GM12874 (cell line): ENCODE results near the gene AGMO.

Source experiments
- TF ChIP-seq, protein P1 (sequence below): IDR thresholded peaks from 2 replicates; pipeline ENCODE4 v1.5.1; 2011; ENCODE audit warnings: low read depth, mild to moderate bottlenecking, control low read depth, low read length, moderate library complexity; ENCODE audit not compliant: insufficient read depth

AGMO gene

DNA sequence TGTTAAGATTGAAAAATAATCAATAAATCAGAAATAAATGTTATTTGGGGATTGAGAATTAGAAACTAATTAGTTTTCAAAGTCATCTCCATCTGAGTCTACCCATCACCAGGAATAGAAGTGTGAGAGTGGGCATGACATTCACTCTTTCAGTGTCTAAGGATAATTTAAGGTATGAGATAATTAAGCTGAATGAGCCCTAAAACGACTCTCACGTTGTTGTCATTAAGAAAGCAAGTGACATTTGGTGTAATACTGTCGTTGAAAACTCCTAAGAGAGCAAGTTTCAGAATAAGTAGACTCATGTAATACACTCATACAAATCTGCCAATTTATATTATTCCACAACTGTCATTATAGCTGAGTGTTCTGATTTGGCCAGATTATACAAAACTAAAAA, 7.1 kb downstream of the AGMO start:
- TF ChIP-seq, protein P1, sequence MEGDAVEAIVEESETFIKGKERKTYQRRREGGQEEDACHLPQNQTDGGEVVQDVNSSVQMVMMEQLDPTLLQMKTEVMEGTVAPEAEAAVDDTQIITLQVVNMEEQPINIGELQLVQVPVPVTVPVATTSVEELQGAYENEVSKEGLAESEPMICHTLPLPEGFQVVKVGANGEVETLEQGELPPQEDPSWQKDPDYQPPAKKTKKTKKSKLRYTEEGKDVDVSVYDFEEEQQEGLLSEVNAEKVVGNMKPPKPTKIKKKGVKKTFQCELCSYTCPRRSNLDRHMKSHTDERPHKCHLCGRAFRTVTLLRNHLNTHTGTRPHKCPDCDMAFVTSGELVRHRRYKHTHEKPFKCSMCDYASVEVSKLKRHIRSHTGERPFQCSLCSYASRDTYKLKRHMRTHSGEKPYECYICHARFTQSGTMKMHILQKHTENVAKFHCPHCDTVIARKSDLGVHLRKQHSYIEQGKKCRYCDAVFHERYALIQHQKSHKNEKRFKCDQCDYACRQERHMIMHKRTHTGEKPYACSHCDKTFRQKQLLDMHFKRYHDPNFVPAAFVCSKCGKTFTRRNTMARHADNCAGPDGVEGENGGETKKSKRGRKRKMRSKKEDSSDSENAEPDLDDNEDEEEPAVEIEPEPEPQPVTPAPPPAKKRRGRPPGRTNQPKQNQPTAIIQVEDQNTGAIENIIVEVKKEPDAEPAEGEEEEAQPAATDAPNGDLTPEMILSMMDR, result no peak

DNA sequence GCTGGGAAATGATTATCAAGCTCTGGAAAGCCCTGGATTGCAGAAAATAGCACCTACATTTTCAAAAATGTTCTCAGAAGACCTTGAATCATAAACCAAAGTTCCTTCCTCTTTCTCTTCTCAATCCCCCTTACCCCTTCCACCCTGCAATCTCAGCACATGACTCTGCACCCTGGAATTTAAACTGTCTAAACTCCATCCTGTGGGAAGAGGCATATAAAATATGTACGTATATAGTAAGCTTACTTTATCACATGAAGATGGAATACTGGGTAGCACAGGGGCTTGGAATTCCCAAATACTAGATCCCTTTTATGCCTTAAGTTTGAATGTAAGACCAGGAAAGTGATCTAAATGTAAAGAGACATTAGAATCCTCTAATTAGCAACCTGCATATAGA, 7.7 kb downstream of the AGMO start:
- TF ChIP-seq, protein P1, result no peak

DNA sequence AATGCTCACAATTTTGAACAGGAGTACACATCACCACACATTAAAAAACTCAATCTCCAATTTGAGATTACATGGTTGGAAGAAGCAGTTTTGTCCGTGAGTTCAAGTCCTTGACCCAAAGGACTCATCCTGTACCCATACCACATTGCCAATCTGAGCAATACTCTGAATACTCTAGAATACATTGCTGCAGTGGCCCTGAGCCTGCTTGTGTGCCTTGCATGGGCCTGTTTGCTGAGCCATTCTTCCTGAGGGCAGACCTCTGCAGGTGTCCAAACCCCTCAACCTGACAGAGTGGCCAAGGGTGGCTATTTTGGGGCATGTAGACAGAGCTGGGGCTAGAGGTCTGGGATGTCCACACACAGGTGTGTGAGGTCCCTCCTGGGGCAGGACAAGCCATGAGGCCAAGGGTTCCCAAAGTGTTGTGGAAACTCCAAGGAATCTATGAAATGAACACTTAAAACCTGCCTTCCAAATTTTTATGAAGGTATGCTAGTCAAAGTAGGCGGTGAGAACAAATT, 15.5 kb downstream of the AGMO start:
- TF ChIP-seq, protein P1, result no peak

DNA sequence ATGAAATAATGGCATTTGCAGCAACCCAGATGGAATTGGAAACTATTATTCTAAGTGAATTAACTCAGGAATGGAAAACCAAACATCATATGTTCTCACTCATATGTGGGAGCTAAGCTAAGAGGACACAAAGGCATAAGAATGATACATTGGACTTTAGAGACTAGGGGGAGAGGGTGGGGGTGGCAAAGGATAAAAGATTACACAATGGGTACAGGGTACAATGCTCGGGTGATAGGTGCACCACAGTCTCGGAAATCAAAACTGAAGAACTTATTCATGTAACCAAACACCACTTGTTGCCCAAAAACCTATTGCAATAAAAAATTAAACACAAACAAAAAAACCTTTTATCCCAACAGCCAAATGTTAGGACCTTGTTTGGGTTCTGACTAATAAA, 17.8 kb downstream of the AGMO start:
- TF ChIP-seq, protein P1, result no peak

DNA sequence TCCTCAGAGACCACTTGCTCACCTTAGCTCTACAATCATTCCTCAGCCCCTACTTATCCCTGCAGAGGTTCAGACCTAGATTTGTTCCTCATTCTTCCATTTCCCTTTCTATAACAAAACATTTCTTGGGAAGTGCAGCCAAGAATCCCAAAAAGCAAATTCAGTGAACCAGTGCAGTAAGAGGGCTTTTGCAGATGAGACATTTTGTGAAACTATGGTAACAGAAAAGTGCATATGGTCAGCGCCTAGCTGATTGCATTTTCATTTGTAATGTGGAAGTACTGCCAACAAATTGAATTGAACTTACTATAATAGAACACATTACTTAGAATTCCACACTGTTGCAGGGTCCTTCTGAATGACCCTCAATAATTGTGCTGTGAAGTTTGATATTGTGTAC, 18.6 kb downstream of the AGMO start:
- TF ChIP-seq, protein P1, result no peak

DNA sequence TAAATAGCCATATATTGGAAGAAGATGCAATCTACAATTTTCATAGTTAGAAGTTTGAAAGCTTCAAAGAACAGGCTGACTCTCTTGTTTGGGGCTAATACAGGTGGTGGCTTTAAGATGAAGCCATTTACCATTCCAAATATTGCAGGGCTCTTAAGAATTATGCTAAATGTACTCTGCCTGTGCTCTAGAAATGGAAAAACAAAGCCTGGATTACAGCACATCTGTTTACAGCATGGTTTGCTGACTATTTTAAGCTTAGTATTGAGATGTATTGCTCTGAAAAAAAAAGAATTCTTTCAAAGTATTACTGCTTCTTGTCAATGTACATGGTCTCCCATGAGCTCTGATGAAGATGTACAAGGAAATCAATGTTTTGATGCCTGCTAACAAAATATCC, 34.2 kb downstream of the AGMO start:
- TF ChIP-seq, protein P1, result no peak

DNA sequence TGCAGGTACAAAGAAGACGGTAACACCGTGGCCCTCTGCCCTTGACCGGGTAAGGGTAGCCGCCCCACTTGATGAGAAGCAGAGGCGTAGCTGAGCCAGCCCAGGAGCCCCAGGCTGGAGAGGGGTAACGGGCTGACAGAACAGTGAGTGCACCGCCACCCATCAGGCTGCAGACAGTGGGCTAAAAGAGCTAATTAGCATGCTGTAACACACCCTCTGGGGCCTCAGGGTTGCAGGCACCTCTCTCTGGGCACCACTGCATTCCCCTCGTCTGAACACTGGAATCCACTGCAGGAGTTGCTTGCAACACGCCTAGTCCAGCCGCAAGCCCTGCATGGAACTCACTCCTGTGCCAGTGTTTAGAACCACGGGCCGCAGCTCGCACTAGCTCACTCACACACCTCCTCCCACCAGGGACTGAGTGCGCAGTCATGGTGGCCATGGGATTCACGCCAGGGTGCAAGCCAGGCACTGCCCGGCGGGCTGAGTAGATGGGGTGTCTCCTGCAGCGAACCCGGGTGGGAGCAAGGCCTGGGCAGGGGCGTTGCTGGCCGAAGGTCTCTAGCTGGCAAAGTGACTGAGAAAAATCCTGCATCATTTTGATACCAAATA, 36.1 kb downstream of the AGMO start:
- TF ChIP-seq, protein P1, result no peak
